ENCODE data around the gene FIG4. TPM values are rescaled to one million over a fixed set of nuclear protein-coding genes. Genes with fewer than 3 reads are reported as not detected.
"Not testable (repeated sequence)": the region's sequence is repeated elsewhere in the genome, so short reads cannot be mapped to it uniquely, and the experiment has no call there.

The FIG4 gene
- total RNA-seq, 1 experiment from 2014 or later, result 5.6 TPM

DNA sequence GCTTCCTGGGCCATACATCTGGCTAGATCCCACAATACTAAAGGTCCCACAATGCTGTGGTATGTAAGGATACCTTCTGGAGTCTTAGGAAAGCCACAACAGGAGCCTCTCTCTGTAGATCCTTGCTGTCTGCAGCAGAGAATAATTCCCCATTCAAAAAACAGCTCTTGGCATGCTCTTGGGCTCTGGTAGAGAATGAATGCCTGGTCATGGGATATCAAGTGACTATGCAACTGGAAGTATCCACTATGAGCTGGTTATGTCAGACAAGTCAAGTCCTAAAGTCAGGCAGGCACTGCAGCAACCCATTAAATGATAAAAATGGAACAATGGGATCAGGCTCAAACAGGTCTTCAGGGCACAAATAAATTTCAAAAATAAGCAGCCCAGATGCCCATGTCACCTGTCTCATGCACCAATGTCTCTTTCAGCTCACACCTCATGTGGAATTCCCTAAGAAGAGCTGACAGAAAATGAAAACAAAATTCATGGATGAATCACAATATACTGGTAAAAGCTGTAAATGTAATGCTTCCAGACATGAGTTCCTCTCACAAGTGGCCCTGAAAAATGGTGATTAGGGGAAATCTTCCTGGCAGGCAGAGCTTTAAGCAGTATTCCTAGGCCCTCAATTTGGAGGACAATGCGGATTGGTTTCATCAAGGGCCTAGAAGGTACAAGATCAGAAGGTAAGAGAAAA lies 4.4 kb upstream of the FIG4 start:
- Histone ChIP-seq H3K4me1 (peaks cover 5% of the 10 kb centered on the region; the same call in 1 of the 2 replicates), H3K9me3 (replicated peaks) (no peaks in the 10 kb centered on the region; the same call in 1 of the 2 replicates), H3K27me3 (no peaks in the 10 kb centered on the region), H3K36me3 (no peaks in the 10 kb centered on the region), H3K4me3 (no peak overlapping the region), H3K27ac (peak overlapping the region; percentile 17; the same call in 1 of the 2 replicates)
- DNase-seq, result no peak

DNA sequence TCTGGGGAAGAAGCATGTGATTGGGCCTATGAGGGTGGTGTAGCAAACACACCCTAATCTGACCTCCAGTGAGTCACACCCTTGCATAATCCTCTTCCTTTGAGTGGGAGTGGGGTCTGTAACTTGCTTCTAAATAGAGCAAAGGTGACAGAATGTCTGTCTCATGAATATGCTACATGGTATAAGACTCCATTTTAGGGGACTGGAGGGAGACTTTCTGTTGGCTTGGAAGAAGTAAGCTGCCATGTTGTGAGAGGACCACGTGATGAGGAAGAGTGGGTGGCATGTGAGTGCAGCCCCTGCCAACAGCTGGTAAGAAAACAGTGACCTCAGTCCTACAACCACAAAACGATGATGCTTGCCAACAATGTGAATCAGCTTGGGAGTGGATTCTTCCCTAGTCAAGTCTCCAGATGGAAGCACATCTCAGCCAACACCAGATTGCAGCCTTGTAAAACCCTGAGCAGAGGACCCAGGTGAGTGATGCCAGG lies 3.8 kb upstream of the FIG4 start:
- H3K9me3 ChIP-seq (replicated peaks), result no peaks in the 10 kb centered on the region; the same call in 1 of the 2 replicates
- H3K4me3 ChIP-seq, result no peak overlapping the region
- H3K27me3 ChIP-seq, result no peaks in the 10 kb centered on the region
- H3K36me3 ChIP-seq, result no peaks in the 10 kb centered on the region
- peak overlapping the region; percentile 17; the same call in 1 of the 2 replicates for H3K27ac ChIP-seq
- DNase-seq, result peak; percentile 58 to 60
- H3K4me1 ChIP-seq, result peaks cover 5% of the 10 kb centered on the region; the same call in 1 of the 2 replicates

DNA sequence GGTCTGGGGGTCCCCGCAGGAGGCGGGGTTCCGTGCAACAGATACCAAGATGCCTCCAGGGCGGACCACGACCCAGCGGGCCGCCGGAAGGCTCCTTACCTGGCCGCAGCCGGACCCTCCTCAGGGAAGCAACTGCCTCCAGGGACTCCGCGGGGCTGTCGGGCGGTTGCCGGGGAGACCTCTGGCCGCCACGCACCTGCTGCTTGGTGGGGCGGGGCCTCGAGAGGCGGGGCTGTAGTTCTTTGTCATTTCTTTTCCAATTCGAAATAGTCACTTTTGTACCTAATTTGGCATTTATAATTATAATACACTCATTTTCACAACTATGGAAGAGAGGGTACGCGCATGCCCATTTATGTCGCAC lies 741 bp upstream of the FIG4 start:
- Histone ChIP-seq H3K36me3 (no peaks in the 10 kb centered on the region), H3K4me1 (peaks cover 5% of the 10 kb centered on the region; the same call in 1 of the 2 replicates), H3K9me3 (replicated peaks) (no peaks in the 10 kb centered on the region; the same call in 1 of the 2 replicates), H3K27me3 (no peaks in the 10 kb centered on the region), H3K4me3 (peak overlapping the region; percentile 68), H3K27ac (peak overlapping the region; percentile 30)
- peak; percentile 45 to 49 for DNase-seq

DNA sequence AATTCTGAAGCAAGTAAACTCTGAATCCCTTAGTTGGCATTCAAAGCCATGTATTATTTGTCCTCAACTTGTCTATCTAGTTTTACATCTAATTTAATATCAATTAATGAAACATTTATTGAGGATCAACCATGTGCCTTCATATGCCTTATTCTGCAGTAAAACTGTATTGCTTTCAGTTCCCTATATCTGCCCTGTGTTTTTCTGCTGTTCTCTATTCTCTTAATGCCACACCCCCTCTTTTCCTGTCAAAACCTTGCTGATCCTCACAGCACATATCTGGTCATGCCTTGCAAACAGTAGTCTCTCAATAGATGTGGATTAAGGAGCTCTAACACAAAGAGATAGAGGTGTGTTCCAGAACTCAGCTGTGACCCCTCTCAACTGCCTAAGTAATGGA lies 2.0 kb downstream of the FIG4 start:
- Histone ChIP-seq H3K27me3 (no peaks in the 10 kb centered on the region), H3K27ac (no peak overlapping the region), H3K36me3 (no peaks in the 10 kb centered on the region), H3K9me3 (replicated peaks) (no peaks in the 10 kb centered on the region; the same call in 1 of the 2 replicates), H3K4me1 (no peaks in the 10 kb centered on the region), H3K4me3 (no peak overlapping the region)
- no peak for DNase-seq

DNA sequence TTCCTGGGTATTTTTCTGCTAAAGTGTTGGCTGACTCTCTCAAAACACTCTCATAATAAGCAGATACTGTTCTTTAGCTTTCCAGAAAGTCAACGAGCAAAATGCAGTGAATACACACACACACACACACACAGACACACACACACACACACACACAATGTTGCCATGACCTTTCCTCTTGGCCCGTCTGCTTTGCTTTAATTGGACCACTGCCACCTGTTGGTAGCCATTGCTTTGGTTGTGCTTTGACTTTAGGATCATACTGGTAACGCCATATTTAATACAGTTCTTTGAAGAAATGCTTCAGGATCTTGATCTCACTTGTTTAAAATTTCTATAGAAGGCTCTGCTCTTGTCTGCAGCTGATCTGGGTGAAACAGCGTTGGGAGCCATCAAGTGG lies 4.4 kb downstream of the FIG4 start:
- no peak overlapping the region for H3K27ac ChIP-seq
- peak; percentile 14 for DNase-seq
- no peaks in the 10 kb centered on the region for H3K4me1 ChIP-seq
- H3K27me3 ChIP-seq, result no peaks in the 10 kb centered on the region
- no peaks in the 10 kb centered on the region; the same call in 1 of the 2 replicates for H3K9me3 ChIP-seq (replicated peaks)
- no peaks in the 10 kb centered on the region for H3K36me3 ChIP-seq
- no peak overlapping the region for H3K4me3 ChIP-seq

DNA sequence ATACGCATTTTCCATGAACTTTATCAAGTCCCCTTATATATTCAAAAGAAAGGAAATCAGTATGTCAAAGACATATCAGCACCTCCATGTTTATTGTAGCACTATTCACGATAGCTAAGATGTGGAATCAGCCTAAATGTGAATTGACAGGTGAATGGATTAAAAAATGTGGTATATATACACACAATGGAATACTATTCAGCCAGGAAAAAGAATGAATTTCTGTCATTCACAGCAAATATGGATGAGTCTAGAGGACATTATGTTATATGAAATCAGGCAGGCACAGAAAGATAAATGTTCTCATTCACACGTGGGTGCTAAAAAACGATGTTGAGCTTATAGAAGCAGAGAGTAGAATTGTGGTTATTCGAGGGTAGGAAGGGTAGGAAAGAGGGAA lies 5.3 kb downstream of the FIG4 start:
- DNase-seq, result no peak
- Histone ChIP-seq H3K4me1 (no peaks in the 10 kb centered on the region), H3K4me3 (no peak overlapping the region), H3K27ac (no peak overlapping the region), H3K9me3 (replicated peaks) (no peaks in the 10 kb centered on the region; the same call in 1 of the 2 replicates), H3K36me3 (no peaks in the 10 kb centered on the region), H3K27me3 (no peaks in the 10 kb centered on the region)

DNA sequence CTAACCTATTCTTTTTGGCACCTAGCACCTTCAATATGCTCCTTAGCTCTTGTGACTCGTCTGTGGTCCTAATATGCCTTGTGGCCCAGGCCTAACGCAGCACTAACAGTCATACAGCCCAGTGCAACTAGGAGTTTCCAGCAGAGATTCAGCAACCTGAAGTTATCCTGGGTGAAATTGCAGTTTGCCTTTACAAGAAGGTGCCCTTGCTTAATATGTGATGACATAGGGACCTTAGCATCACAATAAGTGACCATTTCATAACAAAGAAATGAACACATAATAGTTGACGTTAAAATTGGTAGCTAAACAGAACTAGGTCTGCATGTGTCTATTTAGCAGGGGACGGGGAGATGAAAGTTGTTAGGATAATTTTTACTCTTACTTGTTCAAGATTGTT lies 10.1 kb downstream of the FIG4 start:
- no peak overlapping the region for H3K4me3 ChIP-seq
- DNase-seq, result no peak

DNA sequence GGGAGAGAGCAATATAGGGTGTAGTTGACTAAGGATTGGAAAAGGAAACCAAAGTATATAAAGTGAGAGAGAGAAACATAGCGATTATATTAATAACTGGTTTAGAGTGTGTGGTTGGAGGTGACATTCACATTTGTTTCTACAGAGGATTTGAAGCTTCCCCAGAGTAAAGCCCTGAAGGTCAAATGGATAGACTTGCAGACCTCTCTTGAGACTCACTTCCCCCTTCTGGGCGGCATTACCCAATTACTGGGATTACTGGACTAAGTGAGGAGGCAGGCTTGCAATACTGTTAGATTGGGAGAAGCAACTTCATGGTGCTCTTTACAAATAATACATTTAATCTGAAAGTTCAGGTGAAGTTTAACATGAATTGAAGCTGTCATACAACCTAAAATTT lies 10.7 kb downstream of the FIG4 start:
- DNase-seq, result no peak
- Histone ChIP-seq H3K9me3 (replicated peaks) (no peaks in the 10 kb centered on the region), H3K4me3 (no peak overlapping the region), H3K4me1 (no peaks in the 10 kb centered on the region), H3K27ac (no peak overlapping the region), H3K36me3 (no peaks in the 10 kb centered on the region), H3K27me3 (no peaks in the 10 kb centered on the region)

More for the DNA sequence above, 10.1 kb downstream of the FIG4 start:
- H3K27ac ChIP-seq, result no peak overlapping the region
- H3K9me3 ChIP-seq (replicated peaks), result no peaks in the 10 kb centered on the region
- no peaks in the 10 kb centered on the region for H3K27me3 ChIP-seq
- H3K36me3 ChIP-seq, result no peaks in the 10 kb centered on the region
- no peaks in the 10 kb centered on the region for H3K4me1 ChIP-seq

DNA sequence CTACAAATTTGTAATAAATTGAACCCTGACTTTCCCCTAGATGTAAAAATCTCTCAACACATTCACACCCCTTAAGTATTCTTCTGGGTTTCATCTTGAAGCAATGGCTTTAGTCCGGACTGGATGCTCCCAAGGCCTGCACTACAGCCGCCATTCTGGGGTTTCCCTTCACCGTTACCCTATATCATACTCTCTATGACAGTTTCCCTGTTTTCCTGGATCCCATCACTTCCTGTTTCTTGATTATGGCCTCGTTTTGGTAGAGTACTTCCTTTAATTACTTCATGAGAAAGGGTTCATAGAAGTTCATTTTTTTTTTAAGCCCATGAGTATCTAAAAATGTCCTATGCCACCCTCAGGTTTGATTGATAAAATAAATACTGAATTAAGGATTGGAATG lies 11.7 kb downstream of the FIG4 start:
- Histone ChIP-seq H3K4me3 (no peak overlapping the region), H3K27ac (no peak overlapping the region), H3K27me3 (no peaks in the 10 kb centered on the region), H3K36me3 (no peaks in the 10 kb centered on the region), H3K4me1 (no peaks in the 10 kb centered on the region), H3K9me3 (replicated peaks) (no peaks in the 10 kb centered on the region)
- DNase-seq, result no peak

DNA sequence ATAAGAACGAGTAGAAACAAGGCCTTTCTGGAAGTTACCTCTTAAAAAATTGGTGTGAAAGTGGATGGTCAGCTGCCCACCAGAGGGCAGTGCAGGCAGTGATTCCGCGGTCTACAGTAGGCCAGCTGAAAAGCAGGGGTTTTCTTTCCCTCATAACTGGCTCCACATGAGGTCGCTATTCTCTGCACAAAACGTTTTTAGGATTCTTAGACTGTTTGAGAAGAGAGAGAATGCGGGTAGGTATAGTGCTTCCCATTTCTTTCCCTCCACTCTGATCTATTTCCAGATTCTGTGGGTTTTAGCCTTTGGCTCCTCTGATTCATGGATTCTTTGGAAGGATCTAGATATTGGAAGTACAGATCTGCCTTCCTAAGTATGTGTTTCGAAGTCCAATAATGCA lies 14.2 kb downstream of the FIG4 start:
- Histone ChIP-seq H3K4me3 (no peak overlapping the region), H3K27ac (no peak overlapping the region), H3K9me3 (replicated peaks) (no peaks in the 10 kb centered on the region), H3K4me1 (no peaks in the 10 kb centered on the region), H3K36me3 (no peaks in the 10 kb centered on the region), H3K27me3 (no peaks in the 10 kb centered on the region)
- peak; percentile 69 to 90 for DNase-seq

DNA sequence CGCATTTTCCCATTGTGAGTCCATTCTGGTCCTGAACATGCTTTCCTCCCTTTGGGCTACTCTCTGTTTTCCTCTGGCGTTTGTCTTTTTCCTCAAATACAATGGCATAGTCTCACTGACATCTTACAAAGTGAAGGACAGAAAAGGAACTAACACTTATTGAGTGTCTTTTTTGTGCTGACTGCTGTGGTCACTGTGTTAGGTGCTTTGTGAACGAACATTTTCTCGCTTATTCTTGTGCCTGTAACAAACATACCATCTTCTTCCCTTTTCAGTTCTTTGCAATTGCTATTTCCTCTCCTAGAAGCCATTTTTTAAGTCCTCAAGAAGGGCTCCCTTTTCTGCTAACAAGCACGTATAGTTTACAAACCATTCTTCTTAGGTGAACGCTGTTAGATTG lies 15.4 kb downstream of the FIG4 start:
- H3K36me3 ChIP-seq, result no peaks in the 10 kb centered on the region
- no peak for DNase-seq
- no peak overlapping the region for H3K4me3 ChIP-seq
- no peaks in the 10 kb centered on the region for H3K4me1 ChIP-seq
- no peak overlapping the region for H3K27ac ChIP-seq
- H3K9me3 ChIP-seq (replicated peaks), result no peaks in the 10 kb centered on the region
- no peaks in the 10 kb centered on the region for H3K27me3 ChIP-seq

DNA sequence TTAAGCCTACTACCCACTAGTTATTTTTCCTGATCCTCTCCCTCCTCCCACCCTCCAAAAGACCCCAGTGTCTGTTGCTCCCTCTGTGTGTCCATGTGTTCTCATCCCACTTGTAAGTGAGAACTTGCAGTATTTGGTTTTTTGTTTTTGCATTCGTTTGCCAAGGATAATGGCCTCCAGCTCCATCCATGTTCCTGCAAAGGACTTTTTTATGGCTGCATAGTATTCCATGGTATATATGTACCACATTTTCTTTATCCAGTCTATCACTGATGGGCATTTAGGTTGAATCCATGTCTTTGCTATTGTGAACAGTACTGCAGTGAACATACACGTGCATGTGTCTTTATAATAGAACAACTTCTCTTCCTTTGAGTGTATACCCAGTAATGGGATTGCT lies 17.0 kb downstream of the FIG4 start:
- not testable (repeated sequence) for H3K4me1 ChIP-seq; H3K27ac ChIP-seq; H3K27me3 ChIP-seq; DNase-seq; H3K9me3 ChIP-seq (replicated peaks); H3K36me3 ChIP-seq; H3K4me3 ChIP-seq

DNA sequence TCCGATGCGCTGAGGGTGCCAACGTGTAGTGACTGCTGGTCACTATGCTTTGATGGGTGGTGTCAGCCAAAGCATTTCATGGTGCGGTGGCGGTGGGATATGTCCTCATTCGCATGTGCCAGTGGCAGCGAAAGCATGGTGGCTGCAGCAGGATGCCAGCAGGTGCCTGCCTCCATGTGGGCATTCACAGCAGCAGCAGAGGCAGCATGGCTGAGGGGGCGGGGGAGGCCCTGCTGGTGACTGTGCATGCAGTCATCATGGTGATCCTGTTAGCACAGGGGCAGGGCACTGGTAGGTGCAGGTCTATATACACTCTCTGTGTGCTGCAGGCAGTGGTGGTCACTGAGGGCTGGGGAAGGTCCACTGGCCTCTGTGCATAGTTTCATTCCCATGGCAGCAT lies 22.0 kb downstream of the FIG4 start:
- Histone ChIP-seq H3K27ac (no peak overlapping the region), H3K4me1 (no peaks in the 10 kb centered on the region), H3K9me3 (replicated peaks) (no peaks in the 10 kb centered on the region), H3K27me3 (no peaks in the 10 kb centered on the region), H3K36me3 (no peaks in the 10 kb centered on the region), H3K4me3 (no peak overlapping the region)
- no peak for DNase-seq

DNA sequence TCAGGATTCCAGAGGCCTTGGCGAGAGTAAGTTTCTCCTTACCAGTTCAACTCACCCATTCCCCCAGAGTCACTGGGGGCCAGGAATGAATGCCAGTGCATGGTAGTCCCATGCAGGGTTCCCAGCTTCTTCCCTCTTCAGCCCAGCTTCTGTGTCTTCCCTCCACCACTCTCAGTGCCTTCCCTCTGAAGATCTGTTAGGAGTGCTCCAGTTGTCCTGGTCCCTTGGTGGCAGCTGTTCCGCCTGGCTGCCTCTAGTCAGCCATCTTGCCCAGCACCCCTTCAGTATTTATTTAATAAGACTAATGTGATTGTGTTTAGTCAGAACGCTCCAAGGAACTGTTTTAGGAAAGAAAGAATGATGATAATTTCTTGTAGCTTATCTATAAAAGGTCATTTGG lies 23.1 kb downstream of the FIG4 start:
- Histone ChIP-seq H3K4me3 (no peak overlapping the region), H3K27ac (no peak overlapping the region), H3K27me3 (no peaks in the 10 kb centered on the region), H3K4me1 (no peaks in the 10 kb centered on the region), H3K9me3 (replicated peaks) (no peaks in the 10 kb centered on the region), H3K36me3 (no peaks in the 10 kb centered on the region)
- DNase-seq, result no peak

DNA sequence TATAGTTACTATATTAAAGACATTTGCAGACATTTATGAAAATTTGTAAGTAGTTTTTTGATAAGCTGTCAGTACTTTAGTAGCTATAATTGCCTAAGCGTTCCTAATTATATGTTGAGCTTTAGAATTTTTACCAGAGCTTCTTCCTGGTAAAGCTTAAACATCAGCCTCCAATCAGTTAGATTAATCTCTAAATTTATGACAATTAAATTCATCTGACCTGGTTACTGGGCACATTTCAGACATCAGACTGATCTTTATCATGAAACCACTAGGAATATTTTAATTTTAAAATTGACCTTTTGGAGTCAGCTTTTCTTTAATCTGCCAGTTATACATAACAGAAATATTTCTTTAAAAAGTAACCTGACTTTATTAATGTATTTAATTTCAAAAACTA lies 23.5 kb downstream of the FIG4 start:
- no peak overlapping the region for H3K27ac ChIP-seq
- H3K9me3 ChIP-seq (replicated peaks), result no peaks in the 10 kb centered on the region
- no peaks in the 10 kb centered on the region for H3K4me1 ChIP-seq
- H3K27me3 ChIP-seq, result no peaks in the 10 kb centered on the region
- no peak for DNase-seq
- no peaks in the 10 kb centered on the region for H3K36me3 ChIP-seq
- no peak overlapping the region for H3K4me3 ChIP-seq

DNA sequence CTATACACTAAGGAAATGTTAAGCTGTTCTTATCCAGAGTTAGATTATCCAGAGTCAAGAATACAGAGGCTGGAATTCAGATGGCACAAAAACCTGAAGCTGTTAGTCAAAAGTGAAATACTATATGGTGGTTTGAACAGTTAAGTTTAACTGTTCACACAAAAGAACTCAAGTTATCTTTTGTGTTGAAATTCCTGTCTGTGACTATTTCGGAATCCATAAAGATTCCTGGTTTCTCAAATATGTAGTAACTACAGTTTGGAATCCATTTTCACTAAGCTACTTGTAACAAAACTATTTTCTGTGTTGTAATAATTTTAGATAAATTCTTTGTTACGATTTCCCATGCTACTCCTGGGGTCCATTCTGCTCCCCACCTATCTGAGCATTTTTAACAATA lies 24.5 kb downstream of the FIG4 start:
- Histone ChIP-seq H3K27me3 (no peaks in the 10 kb centered on the region), H3K36me3 (no peaks in the 10 kb centered on the region), H3K27ac (no peak overlapping the region), H3K9me3 (replicated peaks) (no peaks in the 10 kb centered on the region), H3K4me3 (no peak overlapping the region), H3K4me1 (no peaks in the 10 kb centered on the region)
- DNase-seq, result no peak

Measured in SJCRH30 (cell line).